ENCODE results near the gene IPO4. TPM values are rescaled to one million over a fixed set of nuclear protein-coding genes. Genes with fewer than 3 reads are reported as not detected.

Gene IPO4
- total and polyA plus RNA-seq, 9 of the 15 experiments (the other 6 are each of a cell fraction or from before 2014, with no cell fraction given) = 7.3 to 122 (median 31.8) TPM

DNA sequence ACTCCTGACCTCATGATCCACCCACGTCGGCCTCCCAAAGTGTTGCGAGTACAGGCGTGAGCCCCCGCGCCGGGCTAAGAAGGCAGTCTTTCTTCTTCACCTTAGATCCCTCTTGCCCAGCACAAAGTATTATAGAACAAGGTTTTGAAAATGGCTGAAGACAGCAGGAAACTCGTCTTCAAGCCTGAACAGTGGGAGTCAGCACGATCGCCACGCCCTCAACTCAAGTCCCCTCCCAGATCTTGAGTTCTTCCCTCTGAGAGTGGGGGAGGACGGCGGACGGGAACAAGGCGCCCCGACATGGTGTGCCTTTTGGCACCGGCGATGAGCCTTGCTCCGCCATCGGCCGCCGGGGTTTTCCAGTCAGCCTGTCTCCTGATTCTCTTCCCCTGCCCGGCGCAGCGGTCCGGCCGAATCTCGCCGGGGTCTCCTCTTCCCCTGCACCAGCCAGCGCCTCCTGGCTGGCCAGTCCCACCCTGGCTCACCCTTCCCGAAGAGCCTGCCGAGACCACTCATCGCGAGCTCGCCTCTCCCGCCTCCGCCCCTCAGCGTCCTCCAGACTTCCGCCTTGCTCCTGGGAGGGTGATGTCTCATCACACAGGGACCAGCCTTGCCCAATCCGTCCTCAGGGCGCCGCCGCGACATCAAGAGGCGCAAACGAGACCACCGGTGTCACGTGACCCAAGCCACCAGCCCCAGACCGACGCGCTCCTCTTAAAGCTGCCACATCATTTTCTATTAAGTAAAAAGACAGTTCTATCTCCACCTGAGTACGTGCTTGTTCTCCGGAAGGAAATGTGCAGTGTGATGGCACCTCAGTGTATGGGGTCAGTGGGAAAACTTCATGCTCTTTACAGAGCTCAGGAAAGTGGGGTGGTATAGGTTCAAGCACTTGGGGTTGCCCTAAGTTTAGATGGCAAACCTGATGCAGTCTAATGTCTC is 24.6 kb upstream of the IPO4 start, which contains the start of gene CHMP4A (continued):
- TF ChIP-seq HBP1 (CRISPR knock-in tag; IDR thresholded peaks at IDR 0.05) (0 out of 2 replicates have a peak, but pooled peaks have one; percentile 6), ZBED1 (IDR thresholded peaks at IDR 0.05) (no peak), ZNF274 (IDR thresholded peaks at IDR 0.05; ENCODE audit: borderline replicate concordance, low read depth, low read length) (no peak), RBM34 (IDR thresholded peaks at IDR 0.05; ENCODE audit: borderline replicate concordance, insufficient read depth, low read length) (no peak), HMG20B (CRISPR knock-in tag; IDR thresholded peaks at IDR 0.05) (0 out of 2 replicates have a peak, but pooled peaks have one; percentile 16), GATA2 (CRISPR knock-in tag; IDR thresholded peaks at IDR 0.05) (no peak), CTCFL (IDR thresholded peaks at IDR 0.05; ENCODE audit: borderline replicate concordance, insufficient read depth, low read depth, low read length, poor library complexity, severe bottlenecking) (no peak), SMAD3 (CRISPR knock-in tag; conservative IDR thresholded peaks at IDR 0.05) (no peak), ZNF124 (CRISPR knock-in tag; IDR thresholded peaks at IDR 0.05) (no peak), PHF21A (IDR thresholded peaks at IDR 0.05; ENCODE audit: borderline replicate concordance, low read depth) (0 out of 2 replicates have a peak, but pooled peaks have one; percentile 7), FUS (optimal IDR thresholded peaks at IDR 0.05; ENCODE audit: low read depth, low read length) (no peak), PURB (CRISPR knock-in tag; IDR thresholded peaks at IDR 0.05; ENCODE audit: low read depth) (no peak), SIN3B (IDR thresholded peaks at IDR 0.05; ENCODE audit: low read depth) (peak; percentile 88), ZNF121 (CRISPR knock-in tag; conservative IDR thresholded peaks at IDR 0.05) (no peak)
- TF ChIP-seq, protein P1, sequence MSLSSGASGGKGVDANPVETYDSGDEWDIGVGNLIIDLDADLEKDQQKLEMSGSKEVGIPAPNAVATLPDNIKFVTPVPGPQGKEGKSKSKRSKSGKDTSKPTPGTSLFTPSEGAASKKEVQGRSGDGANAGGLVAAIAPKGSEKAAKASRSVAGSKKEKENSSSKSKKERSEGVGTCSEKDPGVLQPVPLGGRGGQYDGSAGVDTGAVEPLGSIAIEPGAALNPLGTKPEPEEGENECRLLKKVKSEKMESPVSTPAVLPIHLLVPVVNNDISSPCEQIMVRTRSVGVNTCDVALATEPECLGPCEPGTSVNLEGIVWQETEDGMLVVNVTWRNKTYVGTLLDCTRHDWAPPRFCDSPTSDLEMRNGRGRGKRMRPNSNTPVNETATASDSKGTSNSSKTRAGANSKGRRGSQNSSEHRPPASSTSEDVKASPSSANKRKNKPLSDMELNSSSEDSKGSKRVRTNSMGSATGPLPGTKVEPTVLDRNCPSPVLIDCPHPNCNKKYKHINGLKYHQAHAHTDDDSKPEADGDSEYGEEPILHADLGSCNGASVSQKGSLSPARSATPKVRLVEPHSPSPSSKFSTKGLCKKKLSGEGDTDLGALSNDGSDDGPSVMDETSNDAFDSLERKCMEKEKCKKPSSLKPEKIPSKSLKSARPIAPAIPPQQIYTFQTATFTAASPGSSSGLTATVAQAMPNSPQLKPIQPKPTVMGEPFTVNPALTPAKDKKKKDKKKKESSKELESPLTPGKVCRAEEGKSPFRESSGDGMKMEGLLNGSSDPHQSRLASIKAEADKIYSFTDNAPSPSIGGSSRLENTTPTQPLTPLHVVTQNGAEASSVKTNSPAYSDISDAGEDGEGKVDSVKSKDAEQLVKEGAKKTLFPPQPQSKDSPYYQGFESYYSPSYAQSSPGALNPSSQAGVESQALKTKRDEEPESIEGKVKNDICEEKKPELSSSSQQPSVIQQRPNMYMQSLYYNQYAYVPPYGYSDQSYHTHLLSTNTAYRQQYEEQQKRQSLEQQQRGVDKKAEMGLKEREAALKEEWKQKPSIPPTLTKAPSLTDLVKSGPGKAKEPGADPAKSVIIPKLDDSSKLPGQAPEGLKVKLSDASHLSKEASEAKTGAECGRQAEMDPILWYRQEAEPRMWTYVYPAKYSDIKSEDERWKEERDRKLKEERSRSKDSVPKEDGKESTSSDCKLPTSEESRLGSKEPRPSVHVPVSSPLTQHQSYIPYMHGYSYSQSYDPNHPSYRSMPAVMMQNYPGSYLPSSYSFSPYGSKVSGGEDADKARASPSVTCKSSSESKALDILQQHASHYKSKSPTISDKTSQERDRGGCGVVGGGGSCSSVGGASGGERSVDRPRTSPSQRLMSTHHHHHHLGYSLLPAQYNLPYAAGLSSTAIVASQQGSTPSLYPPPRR (CRISPR knock-in tag; IDR thresholded peaks at IDR 0.05; ENCODE audit: borderline replicate concordance) = no peak
- TF ChIP-seq, protein P2, sequence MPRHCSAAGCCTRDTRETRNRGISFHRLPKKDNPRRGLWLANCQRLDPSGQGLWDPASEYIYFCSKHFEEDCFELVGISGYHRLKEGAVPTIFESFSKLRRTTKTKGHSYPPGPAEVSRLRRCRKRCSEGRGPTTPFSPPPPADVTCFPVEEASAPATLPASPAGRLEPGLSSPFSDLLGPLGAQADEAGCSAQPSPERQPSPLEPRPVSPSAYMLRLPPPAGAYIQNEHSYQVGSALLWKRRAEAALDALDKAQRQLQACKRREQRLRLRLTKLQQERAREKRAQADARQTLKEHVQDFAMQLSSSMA (CRISPR knock-in tag; IDR thresholded peaks at IDR 0.05) = no peak
